ENCODE measurements around the gene BCL6B.
A peak's percentile ranks its signal among the peaks of the same experiment; 100 is the strongest.

The BCL6B gene

GRCh38 chr17:7027335-7027734, 4.5 kb downstream of the BCL6B start:
- H3K27me3 ChIP-seq (replicated peaks; ENCODE audit: control insufficient read depth, insufficient read depth, low read length, poor library complexity, severe bottlenecking) = no peaks in the 10 kb centered on the region
- no peak overlapping the region for H3K27ac ChIP-seq (ENCODE audit: insufficient read depth, low read length, poor library complexity, severe bottlenecking)
- H3K36me3 ChIP-seq (ENCODE audit: control insufficient read depth, insufficient read depth, low read length) = no peaks in the 10 kb centered on the region
- H3K4me3 ChIP-seq (ENCODE audit: insufficient read depth, low read depth, low read length, poor library complexity, severe bottlenecking) = no peak overlapping the region
- DNase-seq = no peak
- no peaks in the 10 kb centered on the region for H3K9me3 ChIP-seq (ENCODE audit: control insufficient read depth, low read length)
- H3K4me1 ChIP-seq (ENCODE audit: control insufficient read depth, insufficient read depth, low read length, poor library complexity, severe bottlenecking) = peaks cover 30% of the 10 kb centered on the region

GRCh38 chr17:7029096-7029495, 6.2 kb downstream of the BCL6B start:
- Histone ChIP-seq H3K27ac (ENCODE audit: insufficient read depth, low read length, poor library complexity, severe bottlenecking) (no peak overlapping the region), H3K27me3 (replicated peaks; ENCODE audit: control insufficient read depth, insufficient read depth, low read length, poor library complexity, severe bottlenecking) (no peaks in the 10 kb centered on the region), H3K4me3 (ENCODE audit: insufficient read depth, low read depth, low read length, poor library complexity, severe bottlenecking) (no peak overlapping the region), H3K36me3 (ENCODE audit: control insufficient read depth, insufficient read depth, low read length) (no peaks in the 10 kb centered on the region), H3K4me1 (ENCODE audit: control insufficient read depth, insufficient read depth, low read length, poor library complexity, severe bottlenecking) (peaks cover 24% of the 10 kb centered on the region), H3K9me3 (ENCODE audit: control insufficient read depth, low read length) (no peaks in the 10 kb centered on the region)
- DNase-seq = no peak

GRCh38 chr17:7029659-7030058, 6.8 kb downstream of the BCL6B start:
- Histone ChIP-seq H3K9me3 (ENCODE audit: control insufficient read depth, low read length) (no peaks in the 10 kb centered on the region), H3K4me3 (ENCODE audit: insufficient read depth, low read depth, low read length, poor library complexity, severe bottlenecking) (no peak overlapping the region), H3K36me3 (ENCODE audit: control insufficient read depth, insufficient read depth, low read length) (no peaks in the 10 kb centered on the region), H3K27ac (ENCODE audit: insufficient read depth, low read length, poor library complexity, severe bottlenecking) (peak overlapping the region; percentile 29), H3K27me3 (replicated peaks; ENCODE audit: control insufficient read depth, insufficient read depth, low read length, poor library complexity, severe bottlenecking) (no peaks in the 10 kb centered on the region), H3K4me1 (ENCODE audit: control insufficient read depth, insufficient read depth, low read length, poor library complexity, severe bottlenecking) (peaks cover 28% of the 10 kb centered on the region)
- no peak for DNase-seq

- peak overlapping the region; percentile 73 for H3K4me3 ChIP-seq (ENCODE audit: insufficient read depth, low read depth, low read length, poor library complexity, severe bottlenecking)
- no peaks in the 10 kb centered on the region for H3K36me3 ChIP-seq (ENCODE audit: control insufficient read depth, insufficient read depth, low read length)
- no peaks in the 10 kb centered on the region for H3K27me3 ChIP-seq (replicated peaks; ENCODE audit: control insufficient read depth, insufficient read depth, low read length, poor library complexity, severe bottlenecking)
- H3K27ac ChIP-seq (ENCODE audit: insufficient read depth, low read length, poor library complexity, severe bottlenecking) = peak overlapping the region; percentile 93
- H3K9me3 ChIP-seq (ENCODE audit: control insufficient read depth, low read length) = no peaks in the 10 kb centered on the region
- no peak for DNase-seq
- peaks cover 34% of the 10 kb centered on the region for H3K4me1 ChIP-seq (ENCODE audit: control insufficient read depth, insufficient read depth, low read length, poor library complexity, severe bottlenecking)
These were observed 12.2 kb downstream of the BCL6B start for GRCh38 chr17:7034955-7035590.

GRCh38 chr17:7035591-7036368, 12.9 kb downstream of the BCL6B start, which contains the start of gene SLC16A13:
Gene SLC16A13 (plus strand): TSS chr17:7036015. CDS start chr17:7036383, 368 bp downstream.
- H3K4me3 ChIP-seq (ENCODE audit: insufficient read depth, low read depth, low read length, poor library complexity, severe bottlenecking) = peak within 1 kb of the TSS; percentile 73
- peak; percentile 97 to 99 (median 99) for DNase-seq
- H3K27ac ChIP-seq (ENCODE audit: insufficient read depth, low read length, poor library complexity, severe bottlenecking) = peak within 1 kb of the TSS; percentile 93
- H3K27me3 ChIP-seq (replicated peaks; ENCODE audit: control insufficient read depth, insufficient read depth, low read length, poor library complexity, severe bottlenecking) = no peaks in the 10 kb centered on the region
- H3K9me3 ChIP-seq (ENCODE audit: control insufficient read depth, low read length) = no peaks in the 10 kb centered on the region
- H3K36me3 ChIP-seq (ENCODE audit: control insufficient read depth, insufficient read depth, low read length) = no peaks in the 10 kb centered on the region
- H3K4me1 ChIP-seq (ENCODE audit: control insufficient read depth, insufficient read depth, low read length, poor library complexity, severe bottlenecking) = peaks cover 31% of the 10 kb centered on the region

- DNase-seq = no peak
- H3K4me1 ChIP-seq (ENCODE audit: control insufficient read depth, insufficient read depth, low read length, poor library complexity, severe bottlenecking) = peaks cover 44% of the 10 kb centered on the region
- no peak overlapping the region for H3K4me3 ChIP-seq (ENCODE audit: insufficient read depth, low read depth, low read length, poor library complexity, severe bottlenecking)
- no peaks in the 10 kb centered on the region for H3K9me3 ChIP-seq (ENCODE audit: control insufficient read depth, low read length)
- no peaks in the 10 kb centered on the region for H3K36me3 ChIP-seq (ENCODE audit: control insufficient read depth, insufficient read depth, low read length)
- no peaks in the 10 kb centered on the region for H3K27me3 ChIP-seq (replicated peaks; ENCODE audit: control insufficient read depth, insufficient read depth, low read length, poor library complexity, severe bottlenecking)
- H3K27ac ChIP-seq (ENCODE audit: insufficient read depth, low read length, poor library complexity, severe bottlenecking) = no peak overlapping the region
These were observed 15.4 kb downstream of the BCL6B start for GRCh38 chr17:7038025-7038862.

GRCh38 chr17:7039832-7040231, 17.0 kb downstream of the BCL6B start:
- no peaks in the 10 kb centered on the region for H3K27me3 ChIP-seq (replicated peaks; ENCODE audit: control insufficient read depth, insufficient read depth, low read length, poor library complexity, severe bottlenecking)
- no peaks in the 10 kb centered on the region for H3K9me3 ChIP-seq (ENCODE audit: control insufficient read depth, low read length)
- H3K4me1 ChIP-seq (ENCODE audit: control insufficient read depth, insufficient read depth, low read length, poor library complexity, severe bottlenecking) = peaks cover 42% of the 10 kb centered on the region
- H3K27ac ChIP-seq (ENCODE audit: insufficient read depth, low read length, poor library complexity, severe bottlenecking) = no peak overlapping the region
- DNase-seq = no peak
- no peaks in the 10 kb centered on the region for H3K36me3 ChIP-seq (ENCODE audit: control insufficient read depth, insufficient read depth, low read length)
- H3K4me3 ChIP-seq (ENCODE audit: insufficient read depth, low read depth, low read length, poor library complexity, severe bottlenecking) = no peak overlapping the region

- no peaks in the 10 kb centered on the region for H3K9me3 ChIP-seq (ENCODE audit: control insufficient read depth, low read length)
- no peaks in the 10 kb centered on the region for H3K27me3 ChIP-seq (replicated peaks; ENCODE audit: control insufficient read depth, insufficient read depth, low read length, poor library complexity, severe bottlenecking)
- H3K4me3 ChIP-seq (ENCODE audit: insufficient read depth, low read depth, low read length, poor library complexity, severe bottlenecking) = peak overlapping the region; percentile 11
- DNase-seq = no peak
- H3K36me3 ChIP-seq (ENCODE audit: control insufficient read depth, insufficient read depth, low read length) = no peaks in the 10 kb centered on the region
- H3K4me1 ChIP-seq (ENCODE audit: control insufficient read depth, insufficient read depth, low read length, poor library complexity, severe bottlenecking) = peaks cover 33% of the 10 kb centered on the region
- H3K27ac ChIP-seq (ENCODE audit: insufficient read depth, low read length, poor library complexity, severe bottlenecking) = peak overlapping the region; percentile 46
These were observed 19.0 kb downstream of the BCL6B start for GRCh38 chr17:7041607-7042500.

- Histone ChIP-seq H3K9me3 (ENCODE audit: control insufficient read depth, low read length) (no peaks in the 10 kb centered on the region), H3K4me3 (ENCODE audit: insufficient read depth, low read depth, low read length, poor library complexity, severe bottlenecking) (peak overlapping the region; percentile 48), H3K4me1 (ENCODE audit: control insufficient read depth, insufficient read depth, low read length, poor library complexity, severe bottlenecking) (peaks cover 39% of the 10 kb centered on the region), H3K36me3 (ENCODE audit: control insufficient read depth, insufficient read depth, low read length) (no peaks in the 10 kb centered on the region), H3K27me3 (replicated peaks; ENCODE audit: control insufficient read depth, insufficient read depth, low read length, poor library complexity, severe bottlenecking) (no peaks in the 10 kb centered on the region), H3K27ac (ENCODE audit: insufficient read depth, low read length, poor library complexity, severe bottlenecking) (peak overlapping the region; percentile 46)
- peak in 1 of 3 donors; percentile 29 for DNase-seq
These were observed 19.8 kb downstream of the BCL6B start for GRCh38 chr17:7042501-7043181.

All from effector memory CD4-positive, alpha-beta T cell (primary cell).